Uterus (tissue), 4 donors: ENCODE measurements around the gene PAWR. TPM values are rescaled to one million over a fixed set of nuclear protein-coding genes. Genes with fewer than 3 reads are reported as not detected.

Source experiments
- DNase-seq, 2 donors: peaks; one replicate each; pipeline ENCODE4 v3.0.0-alpha.2; 2019 to 2020
- H3K27ac ChIP-seq, 2 donors: fragments of 200-600 bp; sonication (generic); 1 replicate in 1 of 2; 2 replicates in 1 of 2; pipeline ENCODE4 v1.5.1; 2016 to 2018
- H3K27me3 ChIP-seq, 2 donors: fragments of 200-600 bp; sonication (generic); one replicate each; pipeline ENCODE4 v1.5.1; 2018 to 2019; ENCODE audit warnings: control low read depth in 1 of 2
- H3K36me3 ChIP-seq, 2 donors: fragments of 200-600 bp; sonication (generic); one replicate each; pipeline ENCODE4 v1.5.1; 2019; ENCODE audit warnings: control low read depth in 1 of 2
- H3K4me1 ChIP-seq, 2 donors: fragments of 200-600 bp; sonication (generic); one replicate each; pipeline ENCODE4 v1.5.1; 2018 to 2019; ENCODE audit warnings: control low read depth in 1 of 2
- H3K4me3 ChIP-seq, 2 donors: fragments of 200-600 bp; sonication (generic); 1 replicate in 1 of 2; 2 replicates in 1 of 2; pipeline ENCODE4 v1.5.1; 2018 to 2019; ENCODE audit warnings: mild to moderate bottlenecking in 1 of 2
- H3K9me3 ChIP-seq, 2 donors: fragments of 200-600 bp; sonication (generic); one replicate each; pipeline ENCODE4 v1.5.1; 2019; ENCODE audit warnings: control low read depth in 1 of 2
- POLR2A ChIP-seq, 2 donors: fragments of 450-650 bp; IDR thresholded peaks; one replicate each; pipeline ENCODE4 v1.6.1; 2016; ENCODE audit warnings: antibody characterized with exemption in 2 of 2, mild to moderate bottlenecking in 1 of 2, moderate library complexity in 1 of 2
- intact Hi-C: fragments of 100-400 bp; cut with DNase I; formaldehyde crosslinking; loops from one replicate; pipeline ENCODE4 v1.15.1; 2023; ENCODE audit warnings: low total_unique reads
- total RNA-seq, 4 donors: library from RNA; depleted of rRNA in 3 of 4; stranded (reverse); fragments of >200 nt in 3 of 4; gene quantifications; one replicate each; pipeline versions ENCODE4 v1.1.0 to v1.2.4, GENCODE V29; 2014 to 2023
- TF ChIP-seq, protein P1 (sequence below), 4 experiments: fragments of 200-600 bp in 2 of 4; fragments of 450-650 bp in 2 of 4; sonication (generic) in 2 of 4; IDR thresholded peaks; one replicate each; pipeline ENCODE4 v1.5.1; 2016 to 2019; ENCODE audit warnings: antibody characterized with exemption in 4 of 4, mild to moderate bottlenecking in 2 of 4, moderate library complexity in 1 of 4
- donor health status: DM: yes; HTN: yes; CAD: no.

PAWR gene
- total RNA-seq, 4 donors from 2014 or later = 54.1 to 144 (median 73.1) TPM

DNA sequence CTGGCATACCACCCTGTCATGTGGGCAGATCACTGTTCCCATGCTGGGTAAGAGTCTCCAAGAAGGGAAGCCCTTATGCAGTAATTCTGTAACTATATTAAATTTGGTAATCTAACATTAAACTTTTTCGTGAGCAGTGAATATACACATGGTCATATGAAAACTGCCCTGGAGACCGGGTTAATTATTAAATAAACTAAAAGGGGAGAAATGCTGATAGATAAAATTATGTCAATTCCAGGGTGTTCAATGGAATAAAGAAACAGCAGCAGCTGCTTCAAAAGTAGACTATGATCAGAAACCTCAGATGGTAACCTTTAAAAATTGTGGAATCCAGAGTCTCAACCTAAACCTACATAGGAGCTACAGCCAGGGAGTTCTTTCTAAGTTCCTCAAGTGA lies 100.0 kb downstream of the PAWR start:
- intact Hi-C loops = no loop called here
- no peaks in the 10 kb centered on the region for H3K9me3 ChIP-seq
- H3K4me3 ChIP-seq = no peak overlapping the region
- TF ChIP-seq, protein P1, sequence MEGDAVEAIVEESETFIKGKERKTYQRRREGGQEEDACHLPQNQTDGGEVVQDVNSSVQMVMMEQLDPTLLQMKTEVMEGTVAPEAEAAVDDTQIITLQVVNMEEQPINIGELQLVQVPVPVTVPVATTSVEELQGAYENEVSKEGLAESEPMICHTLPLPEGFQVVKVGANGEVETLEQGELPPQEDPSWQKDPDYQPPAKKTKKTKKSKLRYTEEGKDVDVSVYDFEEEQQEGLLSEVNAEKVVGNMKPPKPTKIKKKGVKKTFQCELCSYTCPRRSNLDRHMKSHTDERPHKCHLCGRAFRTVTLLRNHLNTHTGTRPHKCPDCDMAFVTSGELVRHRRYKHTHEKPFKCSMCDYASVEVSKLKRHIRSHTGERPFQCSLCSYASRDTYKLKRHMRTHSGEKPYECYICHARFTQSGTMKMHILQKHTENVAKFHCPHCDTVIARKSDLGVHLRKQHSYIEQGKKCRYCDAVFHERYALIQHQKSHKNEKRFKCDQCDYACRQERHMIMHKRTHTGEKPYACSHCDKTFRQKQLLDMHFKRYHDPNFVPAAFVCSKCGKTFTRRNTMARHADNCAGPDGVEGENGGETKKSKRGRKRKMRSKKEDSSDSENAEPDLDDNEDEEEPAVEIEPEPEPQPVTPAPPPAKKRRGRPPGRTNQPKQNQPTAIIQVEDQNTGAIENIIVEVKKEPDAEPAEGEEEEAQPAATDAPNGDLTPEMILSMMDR (IDR thresholded peaks at IDR 0.05) = no peak
- TF ChIP-seq POLR2A (IDR thresholded peaks at IDR 0.05) = no peak
- no peaks in the 10 kb centered on the region for H3K4me1 ChIP-seq
- no peaks in the 10 kb centered on the region for H3K36me3 ChIP-seq
- no peaks in the 10 kb centered on the region for H3K27me3 ChIP-seq
- no peak for DNase-seq
- H3K27ac ChIP-seq = no peak overlapping the region

DNA sequence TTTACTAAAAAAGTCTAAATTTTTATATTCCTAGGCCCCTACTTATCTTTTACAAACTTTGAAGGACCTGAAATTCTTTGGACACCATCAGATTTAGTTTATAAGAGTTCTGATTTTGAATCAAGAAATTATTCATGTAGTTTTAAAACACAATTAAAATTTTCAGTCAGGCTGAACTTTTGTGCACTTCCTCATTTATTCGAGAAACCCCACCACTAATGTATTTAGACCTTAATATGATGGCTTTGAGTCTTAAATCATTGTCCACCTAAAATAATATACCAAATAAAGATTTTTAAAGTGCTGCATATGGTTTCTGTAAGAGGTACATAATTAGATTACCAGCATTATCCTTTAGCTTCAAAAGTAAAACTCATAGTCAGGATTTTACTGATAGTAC lies 103.4 kb downstream of the PAWR start:
- no peaks in the 10 kb centered on the region for H3K4me1 ChIP-seq
- no peak overlapping the region for H3K4me3 ChIP-seq
- DNase-seq = no peak
- TF ChIP-seq, protein P1 (IDR thresholded peaks at IDR 0.05) = no peak
- no peak for TF ChIP-seq POLR2A (IDR thresholded peaks at IDR 0.05)
- H3K27ac ChIP-seq = no peak overlapping the region
- no peaks in the 10 kb centered on the region for H3K9me3 ChIP-seq
- no peaks in the 10 kb centered on the region for H3K36me3 ChIP-seq
- intact Hi-C loops = no loop called here
- H3K27me3 ChIP-seq = no peaks in the 10 kb centered on the region

DNA sequence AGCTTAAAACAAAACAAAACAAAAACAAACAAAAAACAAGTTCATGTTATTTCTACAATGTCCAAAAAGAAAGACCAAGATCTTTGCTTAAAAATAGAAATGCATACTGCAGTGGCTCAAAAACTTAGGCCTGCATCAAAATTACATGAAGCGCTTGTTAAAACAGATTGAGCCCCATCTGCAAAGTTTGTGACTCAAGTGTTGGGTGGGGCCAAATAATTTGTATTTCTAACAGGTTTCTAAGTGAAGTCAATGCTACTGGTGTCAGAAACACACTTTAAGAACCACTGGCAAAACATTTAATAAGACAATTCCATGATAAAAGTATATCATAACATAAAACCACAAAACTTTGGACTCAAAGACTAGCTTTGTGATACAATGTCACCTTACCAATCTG lies 105.6 kb downstream of the PAWR start:
- intact Hi-C loops = no loop called here
- TF ChIP-seq POLR2A (IDR thresholded peaks at IDR 0.05) = no peak
- TF ChIP-seq, protein P1 (IDR thresholded peaks at IDR 0.05) = no peak
- no peaks in the 10 kb centered on the region for H3K36me3 ChIP-seq
- H3K27ac ChIP-seq = no peak overlapping the region
- no peaks in the 10 kb centered on the region for H3K4me1 ChIP-seq
- DNase-seq = no peak
- no peaks in the 10 kb centered on the region for H3K27me3 ChIP-seq
- H3K4me3 ChIP-seq = no peak overlapping the region
- H3K9me3 ChIP-seq = no peaks in the 10 kb centered on the region

DNA sequence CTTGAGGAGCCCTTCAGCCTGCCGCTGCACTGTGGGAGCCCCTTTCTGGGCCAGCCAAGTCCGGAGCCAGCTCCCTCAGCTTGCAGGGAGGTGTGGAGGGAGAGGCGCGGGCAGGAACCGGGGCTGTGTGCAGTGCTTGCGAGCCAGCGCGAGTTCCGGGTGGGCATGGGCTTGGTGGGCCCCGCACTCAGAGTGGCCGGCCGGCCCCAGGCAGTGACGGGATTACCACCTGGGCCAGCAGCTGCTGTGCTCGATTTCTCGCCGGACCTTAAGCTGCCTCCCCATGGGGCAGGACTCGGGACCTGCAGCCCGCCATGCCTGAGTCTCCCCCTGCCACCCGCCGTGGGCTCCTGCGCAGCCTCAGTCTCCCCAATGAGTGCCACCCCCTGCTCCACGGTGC lies 116.9 kb downstream of the PAWR start:
- TF ChIP-seq, protein P1 (IDR thresholded peaks at IDR 0.05) = no peak
- TF ChIP-seq POLR2A (IDR thresholded peaks at IDR 0.05) = no peak
- Histone ChIP-seq H3K9me3 (peaks cover 0 to 15% of the 10 kb centered on the region in 2 donors), H3K4me3 (no peak overlapping the region), H3K27me3 (no peaks in the 10 kb centered on the region), H3K36me3 (no peaks in the 10 kb centered on the region), H3K27ac (no peak overlapping the region), H3K4me1 (no peaks in the 10 kb centered on the region)
- intact Hi-C loops = no loop called here
- no peak for DNase-seq

DNA sequence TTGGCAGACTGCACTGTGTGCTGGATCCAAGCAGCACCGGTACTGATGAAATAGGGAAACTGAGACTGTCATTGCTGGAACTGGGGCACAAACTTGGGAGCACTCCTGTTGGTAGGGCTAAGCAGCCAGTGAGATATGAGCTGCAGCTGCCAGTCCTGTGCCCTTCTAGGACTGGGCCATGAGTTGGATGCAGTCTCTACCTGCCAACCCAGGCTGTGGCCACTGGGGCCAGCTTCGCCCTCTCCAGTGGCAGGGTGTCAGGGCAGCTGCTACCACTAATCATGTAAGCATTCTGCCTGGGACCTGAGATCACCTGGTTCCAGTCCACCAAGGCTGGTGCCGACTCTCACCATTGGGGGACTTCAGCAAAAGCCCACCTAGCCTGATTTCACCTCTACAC lies 121.1 kb downstream of the PAWR start:
- Histone ChIP-seq H3K36me3 (no peaks in the 10 kb centered on the region), H3K27ac (no peak overlapping the region), H3K9me3 (peaks cover 0 to 15% of the 10 kb centered on the region in 2 donors), H3K4me1 (no peaks in the 10 kb centered on the region), H3K4me3 (no peak overlapping the region), H3K27me3 (no peaks in the 10 kb centered on the region)
- TF ChIP-seq POLR2A (IDR thresholded peaks at IDR 0.05) = no peak
- TF ChIP-seq, protein P1 (IDR thresholded peaks at IDR 0.05) = no peak
- intact Hi-C loops = no loop called here
- DNase-seq = no peak
